ENCODE data around the gene PZP.
"Not testable (repeated sequence)": the region's sequence is repeated elsewhere in the genome, so short reads cannot be mapped to it uniquely, and the experiment has no call there.

Gene PZP

DNA sequence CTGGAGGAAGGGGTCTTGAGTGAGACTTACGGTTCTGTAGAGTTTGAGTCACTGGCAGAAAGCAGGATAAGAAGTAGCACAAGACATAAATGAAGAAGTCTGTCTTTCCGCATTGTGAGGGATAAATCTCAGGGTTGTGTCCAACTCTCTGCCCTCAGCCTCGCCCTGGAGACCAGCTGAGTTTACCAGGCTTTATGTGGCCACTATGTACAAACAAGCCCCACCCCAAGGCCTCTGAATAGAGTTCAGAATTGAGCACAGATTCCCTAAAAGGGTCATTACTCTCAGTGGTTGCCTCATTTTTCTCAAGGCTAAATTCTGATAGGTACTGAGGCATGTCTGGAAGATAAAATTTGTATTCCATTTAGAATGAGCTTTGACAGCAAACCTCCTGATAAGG lies at the start of gene PZP:
Gene PZP, minus strand, starts transcription at position 167 of the 400 bp plus-strand sequence. Its CDS starts 54 bp downstream, at position 113.
- no peak for DNase-seq

- DNase-seq: no peak
Observed at GRCh38 chr12:9256758-9257405, 48.7 kb upstream of the PZP start.

DNA sequence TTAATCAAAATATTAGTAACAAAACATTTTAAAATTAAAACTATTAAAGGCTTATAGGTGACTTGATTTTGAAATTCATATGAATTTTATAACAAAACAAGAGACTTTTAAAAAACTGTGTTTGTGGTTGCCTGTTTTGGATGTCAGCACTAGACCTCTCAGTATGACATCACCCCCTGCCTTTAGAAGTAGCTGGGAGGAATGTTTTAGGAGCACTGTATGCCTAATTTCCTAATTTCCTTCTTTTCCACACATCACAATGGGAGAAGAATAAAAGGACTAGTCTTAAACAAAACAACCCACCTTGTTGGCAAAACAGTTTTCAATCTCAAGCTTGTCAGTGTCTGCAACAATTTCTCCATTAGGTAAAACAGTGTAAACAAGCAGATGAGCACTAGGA lies 48.1 kb upstream of the PZP start:
- no peak for DNase-seq

DNA sequence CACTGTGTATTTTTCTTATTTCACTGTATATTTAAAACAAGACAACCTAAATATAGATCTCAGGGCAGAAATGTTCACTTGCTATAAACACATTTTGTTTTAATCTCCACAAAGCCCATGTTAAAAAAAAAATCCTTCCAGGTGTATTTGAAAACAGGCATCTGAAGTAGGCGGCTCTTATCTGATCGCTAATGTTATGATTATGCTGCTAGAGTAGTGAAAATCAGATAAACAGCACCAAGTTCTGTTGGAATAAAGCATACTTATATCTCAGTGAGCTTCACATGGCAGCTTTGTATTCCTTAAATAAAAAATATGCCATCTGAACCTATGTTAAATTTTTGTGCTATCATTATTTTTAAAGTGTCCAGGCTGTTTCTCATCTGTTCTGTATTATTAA lies 47.6 kb upstream of the PZP start:
- no peak for DNase-seq

DNA sequence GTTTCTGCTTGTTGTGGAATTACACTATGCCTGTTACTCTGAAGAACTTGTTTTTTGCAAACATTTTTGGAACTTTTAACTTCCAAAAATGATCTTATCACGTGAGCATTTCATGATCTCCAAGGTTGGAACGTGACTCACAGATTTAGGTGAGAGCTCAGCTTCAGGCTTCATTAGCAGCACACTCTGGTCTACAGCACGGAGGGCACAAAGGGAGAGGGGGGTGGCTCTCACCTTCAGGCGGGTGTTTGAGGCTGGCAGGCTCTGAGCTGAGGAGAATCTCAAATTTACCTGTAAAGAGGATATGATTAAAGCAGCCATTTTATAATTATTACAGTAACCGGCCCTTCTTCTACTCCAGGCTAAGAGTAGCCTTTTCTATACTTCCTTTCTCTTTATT lies 45.3 kb upstream of the PZP start:
- DNase-seq: no peak

GRCh38 chr12:9252791-9253190 lies 44.6 kb upstream of the PZP start:
- not testable (repeated sequence) for DNase-seq

- no peak for DNase-seq
Observed at GRCh38 chr12:9252256-9252655, 44.1 kb upstream of the PZP start.

DNA sequence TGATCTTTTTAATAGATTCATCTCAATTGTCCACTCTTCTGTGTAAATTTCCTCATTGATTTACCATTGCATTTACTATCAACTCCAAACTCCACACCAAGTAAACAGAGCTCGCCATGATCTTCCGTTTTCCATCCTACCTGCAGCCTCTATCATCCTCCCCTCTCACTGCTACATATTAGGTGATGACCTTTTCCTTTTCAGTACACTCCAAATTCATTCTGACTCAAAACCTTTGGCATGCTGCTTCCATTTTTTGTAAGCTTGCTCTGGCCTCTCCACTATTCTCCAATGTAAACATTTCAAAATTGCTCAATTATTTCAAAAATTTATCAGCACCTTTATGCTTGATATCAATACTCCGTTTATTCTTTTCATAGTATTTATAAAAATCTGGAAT lies 40.2 kb upstream of the PZP start:
- no peak for DNase-seq

GRCh38 chr12:9244894-9245293 lies 36.7 kb upstream of the PZP start:
- no peak for DNase-seq

GRCh38 chr12:9243999-9244649 lies 35.9 kb upstream of the PZP start:
- no peak for DNase-seq

- no peak for DNase-seq
Observed at GRCh38 chr12:9241301-9241700, 33.1 kb upstream of the PZP start.

DNA sequence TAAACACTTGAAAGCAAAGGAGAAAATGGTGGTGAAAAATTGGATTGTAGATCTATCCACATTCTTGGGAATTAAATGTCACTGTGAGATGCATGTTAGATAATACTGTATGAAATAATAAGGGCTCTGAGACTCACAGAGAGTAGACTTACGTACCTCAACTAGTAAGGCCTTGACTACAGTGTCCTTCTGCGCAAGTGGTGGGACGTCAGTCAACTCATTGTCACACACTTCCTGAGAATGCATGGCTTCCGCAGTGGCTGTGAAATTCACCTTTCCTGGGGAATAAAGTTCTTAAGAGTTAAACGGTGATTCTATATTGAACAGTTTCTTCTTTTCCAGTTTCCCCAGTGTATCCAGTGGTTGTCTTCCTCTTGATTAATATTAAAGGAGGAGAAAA lies 32.6 kb upstream of the PZP start:
- DNase-seq: no peak

DNA sequence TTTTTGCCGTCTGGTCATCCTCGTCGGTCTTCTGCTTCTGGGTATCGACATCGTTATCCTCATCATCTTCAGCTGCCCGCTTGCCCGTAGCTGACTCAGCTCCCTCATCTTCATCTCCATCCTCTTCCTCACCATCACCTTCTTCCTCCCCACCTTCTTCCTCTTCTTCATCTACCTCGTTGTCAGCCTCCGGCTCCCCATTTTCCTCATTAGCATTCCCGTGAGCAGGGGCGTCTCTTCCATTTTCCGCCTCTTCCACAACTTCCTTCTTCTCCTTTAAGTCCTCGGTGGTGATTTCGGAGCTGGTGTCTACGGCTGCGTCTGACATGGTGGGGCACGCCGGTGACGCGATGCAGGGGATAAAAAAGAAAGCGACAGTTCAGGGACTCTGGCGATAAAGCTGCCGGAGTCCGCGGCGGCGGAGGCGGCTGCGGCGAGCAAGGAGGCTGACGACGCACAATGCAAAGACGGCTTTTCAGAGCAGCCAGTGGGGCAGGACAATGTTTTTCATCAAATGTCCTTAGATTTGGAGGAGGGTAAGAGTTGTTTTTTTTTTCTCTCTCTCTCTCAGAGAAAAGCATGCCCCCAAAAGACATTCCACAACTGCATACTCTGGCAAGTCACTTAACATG lies 31.9 kb upstream of the PZP start:
- not testable (repeated sequence) for DNase-seq

GRCh38 chr12:9237286-9237685 lies 29.1 kb upstream of the PZP start:
- no peak for DNase-seq

DNA sequence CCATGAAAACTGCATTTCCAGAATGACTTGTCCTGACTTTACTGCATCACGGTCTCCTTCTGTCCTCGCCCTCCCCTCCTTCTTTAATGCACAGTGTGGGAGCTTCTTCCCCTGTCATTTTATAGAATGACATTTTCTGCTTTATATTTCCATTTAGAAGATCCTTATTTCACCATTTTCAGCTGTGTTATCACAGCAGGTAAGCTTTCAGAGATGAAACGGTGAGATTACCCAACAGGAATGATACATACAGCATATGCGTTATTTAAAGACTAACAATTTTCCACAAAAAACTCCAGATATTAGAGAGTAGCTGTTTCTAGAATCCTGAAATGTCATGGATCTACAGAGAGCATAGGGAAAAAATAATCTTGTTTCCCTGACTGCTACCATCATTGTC lies 27.3 kb upstream of the PZP start:
- no peak for DNase-seq

GRCh38 chr12:9227950-9228349 lies 19.8 kb upstream of the PZP start:
- no peak for DNase-seq

GRCh38 chr12:9223830-9224229 lies 15.6 kb upstream of the PZP start:
- DNase-seq: no peak

DNA sequence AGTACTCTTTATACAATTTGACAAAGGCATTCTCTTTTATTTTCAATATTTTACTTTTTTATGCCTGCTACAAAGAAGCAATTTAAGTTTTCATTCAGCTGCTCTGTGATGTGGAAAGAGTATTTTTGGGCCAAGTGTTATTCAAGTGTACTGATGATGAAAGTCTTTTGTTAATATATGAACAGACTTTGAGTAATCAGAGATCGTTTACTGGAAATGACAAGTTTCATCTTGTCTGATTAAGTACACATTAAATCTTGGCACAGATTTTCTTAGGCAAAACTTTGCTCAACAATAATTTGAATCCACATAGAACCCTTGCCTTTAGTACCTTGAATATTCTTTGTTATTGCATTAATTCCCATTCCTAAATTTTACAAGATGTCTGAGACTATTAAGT lies 13.3 kb upstream of the PZP start:
- DNase-seq: no peak

- not testable (repeated sequence) for DNase-seq
Observed at GRCh38 chr12:9221011-9221410, 12.8 kb upstream of the PZP start.

DNA sequence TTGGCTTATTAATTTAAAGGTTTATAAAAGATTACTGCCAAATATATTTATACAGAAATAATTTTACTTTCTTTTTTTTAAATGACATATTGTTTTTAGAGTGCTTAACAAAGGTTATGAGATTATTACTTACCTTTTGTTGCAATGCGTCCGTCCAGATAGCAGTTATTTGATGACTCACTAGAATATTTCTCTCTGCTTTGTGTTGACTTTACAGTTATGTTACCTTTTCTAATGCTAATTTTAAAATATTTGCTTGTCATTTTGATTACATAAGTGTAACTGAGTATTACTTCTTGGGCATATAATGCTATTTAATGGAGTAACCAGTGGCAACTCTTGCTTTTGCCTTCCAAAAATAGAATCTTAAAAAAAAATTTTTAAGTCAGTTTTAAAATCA lies 6.3 kb upstream of the PZP start:
- DNase-seq: no peak

- DNase-seq: no peak
Observed at GRCh38 chr12:9211687-9212086, 3.5 kb upstream of the PZP start.

GRCh38 chr12:9204380-9204779 lies 3.8 kb downstream of the PZP start:
- no peak for DNase-seq

- no peak for DNase-seq
Observed at GRCh38 chr12:9198012-9198411, 10.2 kb downstream of the PZP start.

DNA sequence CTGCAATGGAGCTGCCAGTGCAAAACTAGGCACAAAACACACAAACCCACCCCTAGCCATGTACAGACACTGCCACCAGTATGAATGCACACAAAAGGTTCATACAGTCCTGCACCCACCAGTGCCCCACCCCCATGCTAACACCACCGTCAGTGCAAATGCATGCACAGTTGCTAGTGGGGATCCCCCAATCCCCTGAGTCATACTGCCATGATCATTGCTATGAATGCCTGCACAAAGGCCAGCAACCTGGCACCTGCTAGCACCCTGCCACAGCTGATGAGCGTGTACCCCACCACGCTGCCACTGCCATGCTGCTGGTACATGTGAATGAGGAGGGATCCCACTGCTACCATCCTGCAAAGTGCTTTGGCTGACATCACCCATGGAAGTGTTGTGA lies 23.9 kb downstream of the PZP start:
- DNase-seq: no peak

GRCh38 chr12:9180810-9181209 lies 27.4 kb downstream of the PZP start:
- no peak for DNase-seq

All from NCI-H2029 treated with DMSO at 0.1 percent for 48 hours (cell line).